A673 (cell line): ENCODE measurements around the gene ECI1. TPM values are rescaled to one million over a fixed set of nuclear protein-coding genes. Genes with fewer than 3 reads are reported as not detected.

Experiments used
- BruUV-seq: library from RNA; stranded (reverse); fragments of 400-500 nt; replicated peaks from 2 replicates; lab custom pipeline; 2021; lab: Mats Ljungman, UMichigan
- CTCF ChIA-PET: fragments of 300-600 bp; sonication (Branson Sonifier 250); formaldehyde crosslinking; loops from one replicate; lab custom pipeline; 2022; ENCODE audit warnings: antibody characterized with exemption; lab: Charles Lee
- POLR2A ChIA-PET: fragments of 300-600 bp; sonication (Branson Sonifier 250); formaldehyde crosslinking; loops from one replicate; lab custom pipeline; 2022; ENCODE audit warnings: antibody characterized with exemption; ENCODE audit not compliant: low non-redundant PET; lab: Charles Lee
- DNase-seq: peaks from one replicate; pipeline ENCODE4 v3.0.0-alpha.2; 2015; ENCODE audit warnings: low spot score
- H3K27ac ChIP-seq: fragments of 200-600 bp; sonication (generic); 2 replicates; pipeline ENCODE4 v1.5.1; 2016; ENCODE audit warnings: mixed run types, low read depth, mild to moderate bottlenecking, mixed read lengths, antibody characterized with exemption, low read length; ENCODE audit not compliant: poor library complexity, severe bottlenecking
- H3K27me3 ChIP-seq: fragments of 200-600 bp; sonication (generic); replicated peaks from 2 replicates; pipeline ENCODE4 v1.6.1; 2017; ENCODE audit warnings: mixed run types, low read depth, mild to moderate bottlenecking, mixed read lengths, antibody characterized with exemption, low read length; ENCODE audit not compliant: insufficient read depth, poor library complexity
- H3K36me3 ChIP-seq: fragments of 200-600 bp; sonication (generic); 2 replicates; pipeline ENCODE4 v1.6.1; 2016; ENCODE audit warnings: mixed run types, mild to moderate bottlenecking, mixed read lengths, antibody characterized with exemption, low read length; ENCODE audit not compliant: insufficient read depth, poor library complexity, severe bottlenecking
- H3K4me1 ChIP-seq: fragments of 200-600 bp; sonication (generic); 2 replicates; pipeline ENCODE4 v1.6.1; 2017; ENCODE audit warnings: mixed run types, mild to moderate bottlenecking, mixed read lengths, antibody characterized with exemption, low read length; ENCODE audit not compliant: insufficient read depth, poor library complexity, severe bottlenecking
- H3K4me3 ChIP-seq: fragments of 200-600 bp; sonication (generic); 2 replicates; pipeline ENCODE4 v1.5.1; 2016; ENCODE audit warnings: low read depth, mixed run types, mild to moderate bottlenecking, mixed read lengths, low read length; ENCODE audit not compliant: poor library complexity, severe bottlenecking
- H3K9me3 ChIP-seq: fragments of 200-600 bp; sonication (generic); 2 replicates; pipeline ENCODE4 v1.6.1; 2016; ENCODE audit warnings: mixed run types, low read depth, mild to moderate bottlenecking, mixed read lengths, antibody characterized with exemption, low read length; ENCODE audit not compliant: poor library complexity, severe bottlenecking
- EZH2 ChIP-seq: fragments of 200-600 bp; sonication (generic); IDR thresholded peaks from 2 replicates; pipeline ENCODE4 v1.6.1; 2017; ENCODE audit warnings: borderline replicate concordance, low read depth, mild to moderate bottlenecking, mixed read lengths, antibody characterized with exemption, low read length; ENCODE audit not compliant: poor library complexity, severe bottlenecking
- intact Hi-C: fragments of 100-400 bp; cut with micrococcal nuclease; formaldehyde crosslinking; loops from one replicate; pipeline ENCODE4 v1.10.0; 2022; ENCODE audit not compliant: unreplicated experiment
- total RNA-seq: library from RNA; stranded (reverse); gene quantifications from 2 replicates; pipeline ENCODE4 v1.2.3, GENCODE V29; 2021
- TF ChIP-seq, protein P1 (sequence below): fragments of 300-800, 200-600 bp; sonication (generic); conservative IDR thresholded peaks from 2 replicates; pipeline ENCODE4 v1.5.1; 2017; ENCODE audit warnings: low read depth, mild to moderate bottlenecking, antibody characterized with exemption, low read length, moderate library complexity, mixed read lengths

Gene ECI1
- total RNA-seq, 1 experiment from 2014 or later = 55.3 TPM

DNA sequence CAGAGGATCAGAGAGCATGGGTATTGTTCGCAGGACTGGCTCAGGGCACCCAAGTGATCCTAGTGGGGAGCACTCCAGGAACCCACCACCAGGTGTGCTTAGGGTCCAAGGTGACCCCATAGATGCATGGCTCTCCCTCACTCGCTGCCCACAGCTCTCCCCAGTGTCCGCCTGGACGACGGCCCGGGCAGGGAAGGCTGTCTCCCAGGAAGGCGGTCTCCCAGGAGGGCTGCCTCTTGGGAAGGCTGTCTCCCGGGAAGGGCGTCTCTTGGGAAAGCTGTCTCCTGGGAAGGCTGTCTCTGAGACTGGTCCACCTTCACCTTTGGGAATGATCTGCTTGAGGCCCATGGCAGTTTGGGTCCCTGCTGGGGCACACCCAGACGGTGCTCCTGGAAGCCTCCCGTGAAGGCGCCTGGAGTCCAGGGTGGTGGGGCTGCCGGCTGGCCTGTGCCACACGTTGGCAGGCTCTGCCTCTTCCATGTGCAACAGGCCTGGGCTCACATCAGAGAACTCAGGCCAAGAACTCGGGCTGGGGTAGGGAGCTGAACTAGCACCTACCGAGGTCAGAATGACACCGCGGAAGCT, 5.0 kb downstream of the ECI1 start:
- Histone ChIP-seq H3K27me3 (no peaks in the 10 kb centered on the region), H3K27ac (no peak overlapping the region), H3K4me3 (no peak overlapping the region), H3K4me1 (peaks cover 11% of the 10 kb centered on the region), H3K9me3 (no peaks in the 10 kb centered on the region), H3K36me3 (peaks cover 43% of the 10 kb centered on the region)
- TF ChIP-seq EZH2 = no peak
- TF ChIP-seq, protein P1, sequence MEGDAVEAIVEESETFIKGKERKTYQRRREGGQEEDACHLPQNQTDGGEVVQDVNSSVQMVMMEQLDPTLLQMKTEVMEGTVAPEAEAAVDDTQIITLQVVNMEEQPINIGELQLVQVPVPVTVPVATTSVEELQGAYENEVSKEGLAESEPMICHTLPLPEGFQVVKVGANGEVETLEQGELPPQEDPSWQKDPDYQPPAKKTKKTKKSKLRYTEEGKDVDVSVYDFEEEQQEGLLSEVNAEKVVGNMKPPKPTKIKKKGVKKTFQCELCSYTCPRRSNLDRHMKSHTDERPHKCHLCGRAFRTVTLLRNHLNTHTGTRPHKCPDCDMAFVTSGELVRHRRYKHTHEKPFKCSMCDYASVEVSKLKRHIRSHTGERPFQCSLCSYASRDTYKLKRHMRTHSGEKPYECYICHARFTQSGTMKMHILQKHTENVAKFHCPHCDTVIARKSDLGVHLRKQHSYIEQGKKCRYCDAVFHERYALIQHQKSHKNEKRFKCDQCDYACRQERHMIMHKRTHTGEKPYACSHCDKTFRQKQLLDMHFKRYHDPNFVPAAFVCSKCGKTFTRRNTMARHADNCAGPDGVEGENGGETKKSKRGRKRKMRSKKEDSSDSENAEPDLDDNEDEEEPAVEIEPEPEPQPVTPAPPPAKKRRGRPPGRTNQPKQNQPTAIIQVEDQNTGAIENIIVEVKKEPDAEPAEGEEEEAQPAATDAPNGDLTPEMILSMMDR = no peak
- POLR2A ChIA-PET = interaction anchor here (0.6 kb wide), 1 partner anchor 419 kb away, joined by 10 read pairs; no protein-coding TSS in a partner anchor
- BruUV-seq = no TSS peak
- CTCF ChIA-PET = no interaction called here
- intact Hi-C loops = no loop called here
- no peak for DNase-seq

DNA sequence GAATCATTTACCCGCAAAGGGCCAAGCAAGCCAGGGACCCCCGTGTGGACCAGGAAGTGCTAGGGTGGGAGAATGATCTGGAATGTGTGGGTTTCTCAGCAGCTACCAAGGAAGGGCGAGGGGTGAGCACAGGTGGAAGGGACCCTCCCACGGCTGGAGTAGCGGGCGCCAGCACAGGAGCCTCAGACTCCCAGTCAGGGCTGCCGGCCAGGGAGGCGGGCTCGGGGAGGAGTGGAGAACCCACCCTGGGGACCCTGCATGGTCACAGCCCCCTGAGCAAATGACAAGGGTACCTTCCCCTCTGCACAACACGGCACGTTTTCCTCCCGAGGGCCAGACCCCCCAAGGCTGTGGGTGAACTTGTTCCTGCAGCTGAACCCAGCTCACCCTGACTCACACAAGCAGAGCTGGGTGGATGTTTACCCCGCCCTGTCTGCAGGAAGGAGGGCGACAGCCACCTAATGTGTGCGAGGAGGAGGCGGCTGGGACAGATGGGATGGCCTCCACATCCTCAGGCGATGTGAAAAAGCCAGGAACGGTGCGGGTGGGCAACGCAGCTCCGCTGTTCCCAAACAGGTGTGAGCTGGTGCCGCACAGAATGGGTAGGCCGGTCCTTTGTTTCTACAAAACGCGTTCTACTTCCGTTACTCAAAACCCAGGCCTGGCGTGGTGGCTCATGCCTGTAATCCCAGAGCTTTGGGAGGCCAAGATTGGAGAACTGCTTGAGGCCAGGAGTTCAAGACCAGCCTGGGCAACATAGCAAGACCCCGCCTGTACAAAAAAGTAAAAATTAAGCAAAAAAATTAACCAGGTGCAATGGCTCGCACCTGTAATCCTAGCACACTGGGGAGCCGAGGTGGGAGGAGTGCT, 6.2 kb downstream of the ECI1 start:
- H3K27ac ChIP-seq = no peak overlapping the region
- no peak overlapping the region for H3K4me3 ChIP-seq
- no peak for DNase-seq
- no peak for TF ChIP-seq EZH2
- TF ChIP-seq, protein P1 = no peak
- peaks cover 6% of the 10 kb centered on the region for H3K4me1 ChIP-seq
- no TSS peak for BruUV-seq
- H3K27me3 ChIP-seq = no peaks in the 10 kb centered on the region
- intact Hi-C loops = no loop called here
- ChIA-PET CTCF (no interaction called here), POLR2A (no interaction called here)
- no peaks in the 10 kb centered on the region for H3K9me3 ChIP-seq
- H3K36me3 ChIP-seq = peaks cover 43% of the 10 kb centered on the region

DNA sequence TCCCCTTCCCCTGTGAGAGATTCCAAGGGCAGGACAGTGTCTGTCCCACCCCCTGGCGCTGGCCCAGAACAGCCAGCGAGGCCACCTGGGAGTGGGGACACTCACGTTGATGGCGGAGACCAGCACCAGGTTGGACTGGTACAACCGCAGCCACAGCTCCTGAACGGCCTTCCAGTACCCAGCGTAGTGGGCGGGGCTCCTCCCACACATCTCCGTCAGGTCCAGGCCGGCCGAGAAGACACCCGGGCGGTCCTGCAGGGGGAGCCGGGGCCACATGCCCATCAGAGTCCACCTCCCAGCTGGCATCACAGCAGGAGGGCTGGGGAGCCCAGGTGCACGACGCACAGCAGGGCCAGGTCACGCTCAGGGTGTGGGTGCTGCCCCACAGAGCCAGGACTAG, 7.1 kb downstream of the ECI1 start:
- POLR2A ChIA-PET = no interaction called here
- intact Hi-C loops = no loop called here
- no peak for TF ChIP-seq EZH2
- TF ChIP-seq, protein P1 = no peak
- no peak for DNase-seq
- no peaks in the 10 kb centered on the region for H3K9me3 ChIP-seq
- no peak overlapping the region for H3K27ac ChIP-seq
- CTCF ChIA-PET = no interaction called here
- H3K27me3 ChIP-seq = no peaks in the 10 kb centered on the region
- H3K4me1 ChIP-seq = no peaks in the 10 kb centered on the region
- no peak overlapping the region for H3K4me3 ChIP-seq
- BruUV-seq = no TSS peak
- H3K36me3 ChIP-seq = peaks cover 48% of the 10 kb centered on the region
